Left hindlimb (tissue), 1 donor: ENCODE measurements around the gene ZNF524.

Experiments used
- DNase-seq: peaks from one replicate; pipeline ENCODE4 v3.0.0-alpha.2; 2018

The ZNF524 gene

GRCh38 chr19:55643887-55644176, 43.7 kb downstream of the ZNF524 start:
- no peak for DNase-seq

GRCh38 chr19:55644191-55644833, 44.2 kb downstream of the ZNF524 start:
- no peak for DNase-seq

- DNase-seq = no peak
Observed at GRCh38 chr19:55644842-55645511, 44.9 kb downstream of the ZNF524 start.

- DNase-seq = no peak
Observed at GRCh38 chr19:55645512-55645881, 45.4 kb downstream of the ZNF524 start.

DNA sequence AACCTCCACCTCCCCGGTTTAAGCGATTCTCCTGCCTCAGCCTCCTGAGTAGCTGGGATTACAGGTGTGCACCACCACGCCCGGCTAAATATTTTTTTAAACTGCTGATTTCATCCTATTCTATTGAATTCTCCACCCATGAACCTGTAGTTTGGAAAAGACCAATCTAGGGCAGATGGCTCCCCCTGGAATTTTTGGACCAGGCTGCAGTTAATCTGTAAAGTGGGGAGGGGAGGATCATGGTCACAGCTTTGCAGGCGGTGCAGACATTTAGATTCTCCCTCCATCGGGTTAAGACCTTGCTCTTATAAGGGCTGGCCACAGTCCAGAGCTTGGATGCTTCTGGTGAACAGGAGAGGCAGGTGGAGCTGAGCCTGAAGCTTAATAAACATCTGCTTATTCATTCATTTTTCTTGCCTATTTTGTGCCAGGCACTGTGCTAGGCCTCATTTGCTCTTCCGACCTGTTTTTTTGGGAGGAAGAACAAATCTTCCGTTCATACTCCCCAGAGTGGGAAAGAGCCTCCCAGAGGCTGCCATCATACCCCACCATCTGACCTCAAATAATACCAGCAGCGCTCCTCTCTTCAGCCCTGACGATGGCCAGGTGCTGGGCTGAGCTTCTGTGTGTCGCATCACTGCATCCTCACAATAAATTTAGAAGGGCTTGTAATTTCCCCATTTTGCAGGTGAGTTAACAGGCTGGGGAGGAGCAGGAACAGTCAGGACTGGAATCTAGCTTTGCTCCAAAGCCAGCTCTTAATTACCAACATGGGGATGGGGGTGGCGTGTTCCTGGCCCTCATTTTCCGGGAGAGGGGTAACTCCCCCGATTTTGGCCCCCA, 47.0 kb downstream of the ZNF524 start:
- DNase-seq = no peak

- DNase-seq = peak; percentile 87
Observed at GRCh38 chr19:55647732-55648584, 47.9 kb downstream of the ZNF524 start, which contains the start of gene CCDC106. Gene CCDC106, plus strand, starts transcription at chr19:55648212. Its CDS starts 835 bp downstream, at chr19:55649047.

- DNase-seq = no peak
Observed at GRCh38 chr19:55648585-55649267, 48.6 kb downstream of the ZNF524 start.

DNA sequence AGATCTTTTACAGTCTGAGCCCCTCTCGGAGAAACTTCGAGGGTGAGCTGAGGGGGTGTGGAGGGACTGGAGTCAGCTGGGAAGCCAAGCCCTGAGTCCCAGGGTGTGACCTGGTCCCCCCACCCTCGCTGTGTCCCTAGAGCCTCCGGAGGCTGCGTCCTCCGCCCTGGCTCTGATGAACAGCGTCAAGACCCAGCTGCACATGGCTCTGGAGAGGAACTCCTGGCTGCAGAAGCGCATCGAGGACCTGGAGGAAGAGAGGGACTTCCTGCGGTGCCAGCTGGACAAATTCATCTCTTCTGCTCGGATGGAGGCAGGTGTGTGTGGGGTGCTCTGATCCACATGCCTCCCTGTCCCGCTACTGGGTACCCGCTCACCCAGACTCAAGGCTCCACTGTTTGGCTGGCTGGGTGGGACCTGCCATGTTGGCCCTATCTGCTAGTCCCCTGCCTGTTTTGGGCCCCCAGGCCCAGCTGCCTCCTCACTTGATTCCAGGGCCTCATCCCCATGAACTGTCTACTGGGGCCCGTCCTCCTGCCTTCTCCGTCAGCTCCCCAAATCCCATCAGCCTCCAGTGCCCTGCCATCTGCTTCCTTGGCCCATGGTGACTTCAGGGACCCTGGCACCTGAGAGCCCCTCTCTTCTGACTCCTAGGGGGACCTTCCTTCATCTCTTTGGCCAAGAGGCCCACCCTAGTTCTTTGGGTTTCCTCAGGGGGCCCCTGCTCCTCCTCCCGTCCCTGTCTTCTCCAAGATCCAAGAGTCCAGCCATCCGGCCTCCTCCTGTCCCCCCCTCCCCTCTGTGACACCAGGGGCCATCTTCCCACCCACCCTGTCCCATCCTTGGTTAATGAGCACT, 49.4 kb downstream of the ZNF524 start:
- no peak for DNase-seq

DNA sequence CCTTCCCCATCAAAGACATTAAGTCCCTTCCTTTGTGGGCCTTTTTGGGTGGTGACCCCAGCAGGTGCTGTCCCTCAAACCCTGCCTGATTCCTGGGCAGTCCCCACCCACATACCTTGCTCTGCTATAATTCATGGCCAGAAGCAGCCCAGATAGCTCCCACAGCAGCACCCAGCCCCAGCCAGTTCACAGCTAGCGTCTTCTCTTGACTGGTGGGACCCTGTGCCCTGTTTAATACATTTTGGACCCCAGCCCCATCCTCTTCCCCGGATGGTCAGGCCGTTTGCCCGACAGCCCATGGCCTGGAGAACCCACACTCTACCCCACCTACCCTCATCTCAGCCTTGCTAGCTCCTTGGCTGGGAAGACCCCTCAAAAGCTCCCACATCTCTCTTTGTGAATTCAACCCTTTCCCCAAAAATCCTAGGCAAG, 50.1 kb downstream of the ZNF524 start:
- no peak for DNase-seq

DNA sequence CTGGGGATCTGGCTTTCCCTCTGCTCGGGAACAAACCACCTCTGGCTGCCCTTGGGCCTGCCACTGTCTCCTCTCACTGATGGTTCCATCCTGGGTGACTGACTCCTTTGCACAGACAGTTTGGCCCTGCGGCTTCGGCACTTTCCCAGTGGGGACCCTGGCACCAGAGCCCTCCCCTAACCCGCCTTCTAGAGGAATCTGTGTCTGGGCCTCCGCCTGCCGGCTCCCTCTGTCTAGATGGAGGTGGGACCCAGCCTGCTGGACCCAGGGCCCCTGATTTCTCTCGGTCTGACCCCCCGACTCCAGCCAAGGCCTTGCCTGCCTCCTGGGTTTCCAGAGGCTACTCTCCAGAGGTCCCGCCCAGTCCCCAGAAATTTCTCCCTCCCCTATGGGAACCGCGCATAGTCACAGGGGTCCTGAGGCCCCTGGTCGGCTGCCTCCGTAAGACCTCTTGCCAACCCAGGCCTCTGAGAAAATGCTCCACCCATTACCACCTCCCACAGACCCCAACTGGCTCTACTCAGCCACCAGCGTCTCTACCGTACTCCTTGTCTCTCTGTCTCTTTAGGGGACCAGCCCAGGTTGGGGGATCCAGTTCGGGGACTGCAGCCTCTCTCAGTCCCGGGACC, 50.6 kb downstream of the ZNF524 start:
- no peak for DNase-seq

DNA sequence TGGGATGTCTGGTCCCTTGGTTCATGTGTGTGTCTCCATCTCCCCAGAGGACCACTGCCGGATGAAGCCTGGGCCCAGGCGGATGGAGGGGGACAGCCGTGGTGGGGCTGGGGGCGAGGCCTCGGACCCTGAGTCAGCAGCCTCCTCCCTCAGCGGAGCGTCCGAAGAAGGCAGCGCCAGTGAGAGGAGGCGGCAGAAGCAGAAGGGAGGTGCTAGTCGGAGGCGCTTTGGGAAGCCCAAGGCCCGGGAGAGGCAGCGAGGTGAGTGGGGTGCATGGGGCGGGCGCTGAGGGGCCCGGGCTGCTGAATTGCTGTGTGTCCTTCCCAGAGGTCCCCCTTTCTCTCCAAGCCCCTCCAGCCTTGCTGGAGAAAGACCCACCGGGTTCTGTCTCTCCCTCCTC, 51.1 kb downstream of the ZNF524 start:
- DNase-seq = no peak

- no peak for DNase-seq
Observed at GRCh38 chr19:55652311-55653128, 52.4 kb downstream of the ZNF524 start.
